IPS DF 6.9 (cell line): ENCODE results near the gene RNF112.

Source experiments
- DNase-seq: peaks from one replicate; pipeline ENCODE4 v3.0.0-alpha.2; 2013; ENCODE audit warnings: low read depth, low spot score
- H3K27ac ChIP-seq: one replicate; pipeline ENCODE4 v1.5.1; 2013; ENCODE audit warnings: low read length, control low read depth
- H3K27me3 ChIP-seq: 2 replicates; pipeline ENCODE4 v1.6.1; 2013; ENCODE audit warnings: mild to moderate bottlenecking, low read length; ENCODE audit not compliant: control insufficient read depth, insufficient read depth
- H3K36me3 ChIP-seq: 2 replicates; pipeline ENCODE4 v1.6.1; 2013; ENCODE audit warnings: low read length; ENCODE audit not compliant: control insufficient read depth, insufficient read depth
- H3K4me1 ChIP-seq: 2 replicates; pipeline ENCODE4 v1.6.1; 2013; ENCODE audit warnings: low read length; ENCODE audit not compliant: control insufficient read depth, insufficient read depth
- H3K4me3 ChIP-seq: 2 replicates; pipeline ENCODE4 v1.5.1; 2013; ENCODE audit warnings: mild to moderate bottlenecking, low read length
- H3K9me3 ChIP-seq: 2 replicates; pipeline ENCODE4 v1.6.1; 2013; ENCODE audit warnings: low read length, inconsistent platforms; ENCODE audit not compliant: control insufficient read depth, insufficient read depth
- WGBS: extraction: QIAGEN DNeasy Blood & Tissue Kit; methylation state at CpG from one replicate; pipeline ENCODE4 v1.1.7; 2013; ENCODE audit warnings: mixed read lengths, missing lambda C conversion rate; ENCODE audit not compliant: insufficient read length, insufficient coverage; 5-methylcytosine and 5-hydroxymethylcytosine counted together

RNF112 gene, protein sequence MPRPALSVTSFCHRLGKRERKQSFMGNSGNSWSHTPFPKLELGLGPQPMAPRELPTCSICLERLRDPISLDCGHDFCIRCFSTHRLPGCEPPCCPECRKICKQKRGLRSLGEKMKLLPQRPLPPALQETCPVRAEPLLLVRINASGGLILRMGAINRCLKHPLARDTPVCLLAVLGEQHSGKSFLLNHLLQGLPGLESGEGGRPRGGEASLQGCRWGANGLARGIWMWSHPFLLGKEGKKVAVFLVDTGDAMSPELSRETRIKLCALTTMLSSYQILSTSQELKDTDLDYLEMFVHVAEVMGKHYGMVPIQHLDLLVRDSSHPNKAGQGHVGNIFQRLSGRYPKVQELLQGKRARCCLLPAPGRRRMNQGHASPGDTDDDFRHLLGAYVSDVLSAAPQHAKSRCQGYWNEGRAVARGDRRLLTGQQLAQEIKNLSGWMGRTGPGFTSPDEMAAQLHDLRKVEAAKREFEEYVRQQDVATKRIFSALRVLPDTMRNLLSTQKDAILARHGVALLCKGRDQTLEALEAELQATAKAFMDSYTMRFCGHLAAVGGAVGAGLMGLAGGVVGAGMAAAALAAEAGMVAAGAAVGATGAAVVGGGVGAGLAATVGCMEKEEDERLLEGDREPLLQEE

DNA sequence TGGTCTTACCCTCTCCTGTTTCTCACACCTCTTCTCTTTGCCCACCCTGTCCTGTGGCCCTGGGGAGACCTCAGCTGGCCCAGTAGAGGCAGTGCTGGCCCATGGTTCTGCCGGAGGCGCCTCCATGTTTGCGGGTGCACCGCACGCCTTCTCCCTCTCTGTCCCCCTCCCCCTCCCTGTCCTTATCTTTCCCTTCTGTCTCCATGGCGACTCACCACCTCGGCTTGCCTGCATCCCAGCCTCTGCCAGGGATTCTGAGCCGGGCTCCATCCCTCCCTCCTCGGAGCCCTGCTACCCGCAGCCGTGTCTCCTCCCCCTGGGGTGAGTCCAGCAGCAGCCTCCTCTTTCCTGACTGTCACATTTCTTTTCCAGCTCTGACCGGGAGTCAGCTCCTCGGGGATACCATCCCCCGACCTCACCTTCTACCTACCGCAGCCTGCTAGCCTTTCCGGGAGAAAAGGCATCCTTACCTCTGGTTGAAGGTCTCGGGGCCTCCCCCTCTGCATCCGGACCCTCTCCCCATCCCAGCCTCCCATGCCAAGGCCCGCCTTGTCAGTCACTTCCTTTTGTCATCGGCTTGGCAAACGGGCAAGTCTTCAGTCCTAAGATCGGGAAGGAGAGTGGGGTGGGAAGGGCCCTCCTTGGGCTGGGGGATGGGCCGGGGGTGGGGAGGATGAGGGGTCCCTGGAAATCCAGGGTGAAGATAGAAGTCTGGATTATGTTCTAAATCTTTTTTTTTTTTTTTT is at the start of gene RNF112:
Gene RNF112, plus strand, starts transcription at position 358 of the 746 bp plus-strand sequence. Its CDS starts 177 bp downstream, at position 535.
- Histone ChIP-seq H3K36me3 (no peaks in the 10 kb centered on the region), H3K4me1 (peaks cover 1% of the 10 kb centered on the region; the same call in 1 of the 2 replicates), H3K27me3 (no peaks in the 10 kb centered on the region), H3K9me3 (no peaks in the 10 kb centered on the region), H3K4me3 (no peak within 1 kb of the TSS), H3K27ac (no peak within 1 kb of the TSS)
- WGBS, result no CpG with 5 or more reads among the region's 23 CpGs
- DNase-seq, result no peak

DNA sequence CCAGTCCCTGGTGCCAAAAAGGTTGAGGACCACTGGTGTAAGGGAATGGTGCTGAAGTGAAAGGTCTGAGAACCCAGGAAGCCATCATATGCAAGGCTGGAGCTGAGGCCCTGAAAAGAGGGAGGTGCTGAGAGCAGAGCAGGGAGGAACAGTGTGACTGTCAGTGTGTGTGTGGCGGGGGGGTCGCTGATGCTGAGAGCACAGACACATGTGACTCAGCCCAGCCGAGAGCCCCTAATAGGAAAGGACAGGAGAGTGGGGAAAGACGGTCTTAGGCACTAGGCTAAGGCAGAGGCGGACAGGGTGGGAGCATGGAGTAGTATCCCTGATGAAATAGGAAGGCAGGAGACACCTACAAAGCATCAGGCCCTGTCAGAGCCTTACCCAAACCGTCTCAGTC is 49.7 kb upstream of the RNF112 start:
- Histone ChIP-seq H3K27me3 (no peaks in the 10 kb centered on the region), H3K36me3 (no peaks in the 10 kb centered on the region), H3K9me3 (no peaks in the 10 kb centered on the region), H3K4me1 (no peaks in the 10 kb centered on the region), H3K4me3 (no peak overlapping the region), H3K27ac (no peak overlapping the region)
- DNase-seq, result no peak
- no CpG with 5 or more reads among the region's 6 CpGs for WGBS

DNA sequence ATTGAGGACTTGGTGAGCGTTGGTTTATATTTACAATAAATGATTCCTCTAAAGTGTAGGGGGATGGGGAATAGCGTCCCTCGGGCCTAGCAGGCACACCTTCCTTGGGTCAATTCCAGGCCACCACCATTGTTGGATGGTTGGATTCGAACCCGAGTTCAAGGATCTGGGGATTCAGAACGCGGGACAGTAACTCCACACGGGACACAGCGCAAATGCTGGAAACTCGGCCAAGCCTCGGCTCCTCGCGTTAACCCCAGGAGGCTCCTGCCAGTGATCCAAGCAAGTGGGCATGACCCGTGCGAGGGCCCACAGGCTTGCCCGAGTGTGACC is 49.1 kb upstream of the RNF112 start:
- no peak overlapping the region for H3K27ac ChIP-seq
- peak overlapping the region; percentile 71; the same call in 1 of the 2 replicates for H3K4me3 ChIP-seq
- H3K36me3 ChIP-seq, result no peaks in the 10 kb centered on the region
- WGBS, result no CpG with 5 or more reads among the region's 16 CpGs
- no peaks in the 10 kb centered on the region for H3K4me1 ChIP-seq
- DNase-seq, result no peak
- no peaks in the 10 kb centered on the region for H3K27me3 ChIP-seq
- H3K9me3 ChIP-seq, result no peaks in the 10 kb centered on the region

DNA sequence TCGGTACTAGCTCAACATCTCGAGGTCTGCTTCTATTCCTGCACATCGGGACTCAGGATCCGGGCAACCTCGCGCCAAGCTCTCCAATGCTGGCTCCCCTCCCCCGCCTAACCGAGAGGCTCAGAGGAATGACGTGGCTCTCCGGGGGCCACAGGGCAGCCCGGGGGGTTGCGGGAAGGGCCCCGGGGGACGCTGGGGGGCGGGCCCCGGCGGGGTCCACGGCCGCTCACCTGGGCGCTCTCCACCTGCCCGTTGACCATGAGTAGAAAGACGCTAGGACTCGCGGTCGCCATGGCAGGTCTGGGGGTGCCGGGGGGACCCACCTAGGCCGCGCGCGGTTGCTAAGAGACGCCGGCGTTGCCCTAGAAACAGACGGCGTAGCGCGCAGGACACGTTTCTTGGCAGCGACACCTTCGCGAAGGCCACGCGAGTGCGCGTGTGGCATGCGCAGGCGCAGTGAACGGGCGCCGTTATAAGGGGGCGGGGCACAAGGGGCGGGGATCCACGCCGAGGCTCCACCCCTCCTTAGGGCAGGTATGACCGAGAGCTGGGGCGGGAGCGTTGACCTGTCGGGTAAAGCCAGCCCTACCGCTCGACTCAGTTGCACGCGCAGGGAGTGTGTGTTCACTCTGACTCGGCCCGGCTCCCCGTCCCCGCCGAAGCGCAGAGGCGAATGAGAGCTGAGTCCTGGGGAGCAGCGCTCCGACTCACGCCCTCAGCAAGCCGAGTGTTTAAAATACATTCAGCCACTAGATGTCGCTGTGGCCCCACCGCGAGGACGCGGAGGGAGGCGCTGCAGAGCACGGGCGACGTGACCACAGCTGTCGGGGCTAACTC is 48.5 kb upstream of the RNF112 start, which contains the start of gene B9D1:
Gene B9D1, minus strand, starts transcription at position 447 of the 837 bp plus-strand sequence. Its CDS starts 154 bp downstream, at position 293.
- Histone ChIP-seq H3K27ac (no peak within 1 kb of the TSS), H3K9me3 (no peaks in the 10 kb centered on the region), H3K4me1 (no peaks in the 10 kb centered on the region), H3K27me3 (no peaks in the 10 kb centered on the region), H3K4me3 (peak within 1 kb of the TSS; percentile 71; the same call in 1 of the 2 replicates), H3K36me3 (no peaks in the 10 kb centered on the region)
- WGBS, result no CpG with 5 or more reads among the region's 83 CpGs
- DNase-seq, result peak; percentile 80

DNA sequence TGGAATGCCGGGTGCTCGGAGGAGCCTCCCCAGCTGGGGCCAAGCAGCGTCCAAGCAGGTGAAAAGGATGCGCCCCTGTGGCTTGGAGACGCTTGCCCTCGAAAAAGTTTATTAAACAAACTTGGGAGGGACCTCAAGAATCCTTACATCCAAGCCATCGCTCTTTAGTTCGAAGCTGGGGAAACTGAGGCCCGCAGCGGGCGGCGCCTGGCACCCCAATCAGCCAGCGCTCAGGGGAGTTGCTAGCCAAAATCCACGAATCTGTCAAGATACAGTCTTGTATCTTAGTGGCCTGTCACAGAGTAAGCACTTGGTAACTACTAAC is 48.0 kb upstream of the RNF112 start:
- Histone ChIP-seq H3K27me3 (no peaks in the 10 kb centered on the region), H3K27ac (no peak overlapping the region), H3K4me3 (peak overlapping the region; percentile 71; the same call in 1 of the 2 replicates), H3K4me1 (no peaks in the 10 kb centered on the region), H3K36me3 (no peaks in the 10 kb centered on the region), H3K9me3 (no peaks in the 10 kb centered on the region)
- WGBS, result no CpG with 5 or more reads among the region's 14 CpGs
- DNase-seq, result no peak

DNA sequence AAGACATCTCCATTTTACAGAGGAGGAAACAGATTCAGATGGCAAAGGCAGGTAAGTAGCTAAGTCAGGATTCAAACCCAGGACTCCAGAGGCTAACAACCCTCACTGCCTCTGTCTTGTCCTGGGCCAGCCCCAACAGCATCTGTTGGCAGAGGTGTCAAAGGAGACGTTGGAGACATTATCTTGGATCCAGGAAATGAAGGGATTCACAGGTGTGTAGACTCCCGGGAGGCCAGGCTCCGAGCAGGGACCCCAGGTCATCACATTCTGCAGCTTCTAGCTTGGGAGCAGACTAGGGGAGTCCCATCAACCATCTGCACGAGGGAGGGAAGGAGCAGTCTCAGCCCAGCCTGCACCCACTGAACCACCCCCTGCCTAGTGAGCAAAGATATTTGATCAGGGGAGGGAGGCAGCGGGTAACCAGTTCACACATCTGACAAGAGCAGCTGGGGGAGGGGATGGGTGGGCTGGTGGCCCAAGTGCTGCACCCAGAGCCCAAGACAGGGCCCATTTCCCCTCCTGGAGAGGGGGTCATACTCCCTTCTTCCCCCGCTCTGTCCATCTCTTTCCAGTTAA is 47.5 kb upstream of the RNF112 start:
- Histone ChIP-seq H3K27ac (no peak overlapping the region), H3K9me3 (no peaks in the 10 kb centered on the region), H3K27me3 (no peaks in the 10 kb centered on the region), H3K36me3 (no peaks in the 10 kb centered on the region), H3K4me3 (no peak overlapping the region), H3K4me1 (no peaks in the 10 kb centered on the region)
- no CpG with 5 or more reads among the region's 6 CpGs for WGBS
- no peak for DNase-seq

DNA sequence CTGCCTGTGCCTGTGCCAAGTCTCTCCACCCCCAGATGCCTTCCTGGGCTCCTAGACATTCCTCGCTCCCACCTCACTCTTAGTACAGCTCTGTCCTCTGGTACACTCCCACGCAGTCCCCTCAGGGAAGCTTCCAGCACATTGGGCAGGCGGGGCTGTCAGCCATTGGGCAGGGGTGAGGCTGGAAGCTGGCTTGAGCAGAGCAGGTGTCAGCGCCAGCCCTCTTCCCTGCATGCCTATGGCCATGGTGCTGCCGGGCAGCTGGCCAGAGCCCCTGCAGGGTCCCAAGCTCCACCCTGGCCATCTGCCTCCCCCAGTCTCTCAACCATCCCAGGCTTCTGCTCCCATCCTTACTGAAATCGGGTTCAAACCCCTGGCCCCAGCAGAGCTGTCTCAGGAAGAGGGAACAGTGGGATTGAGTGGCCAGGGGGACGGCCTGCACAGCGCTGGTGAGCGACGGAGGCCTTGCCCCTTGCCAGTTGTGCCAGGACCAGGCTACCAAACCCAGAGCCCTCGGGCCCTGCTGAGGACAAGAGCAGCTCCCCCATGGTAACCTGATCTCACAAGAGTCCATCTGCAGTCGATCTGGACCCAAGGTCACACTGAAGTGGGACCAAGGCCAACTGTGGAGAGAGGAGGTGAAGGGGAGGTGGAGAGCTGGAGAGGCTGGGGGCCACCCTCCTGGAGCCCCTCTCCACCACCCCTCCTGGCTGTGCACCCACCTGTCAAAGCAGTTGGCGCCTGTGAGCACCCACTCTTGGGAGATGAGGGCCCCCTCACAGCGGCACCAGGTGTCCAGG is 46.1 kb upstream of the RNF112 start:
- no peak for DNase-seq
- H3K9me3 ChIP-seq, result no peaks in the 10 kb centered on the region
- whole genome bisulfite sequencing, result no CpG with 5 or more reads among the region's 14 CpGs
- no peak overlapping the region for H3K4me3 ChIP-seq
- no peaks in the 10 kb centered on the region for H3K27me3 ChIP-seq
- no peaks in the 10 kb centered on the region for H3K4me1 ChIP-seq
- H3K36me3 ChIP-seq, result no peaks in the 10 kb centered on the region
- no peak overlapping the region for H3K27ac ChIP-seq

DNA sequence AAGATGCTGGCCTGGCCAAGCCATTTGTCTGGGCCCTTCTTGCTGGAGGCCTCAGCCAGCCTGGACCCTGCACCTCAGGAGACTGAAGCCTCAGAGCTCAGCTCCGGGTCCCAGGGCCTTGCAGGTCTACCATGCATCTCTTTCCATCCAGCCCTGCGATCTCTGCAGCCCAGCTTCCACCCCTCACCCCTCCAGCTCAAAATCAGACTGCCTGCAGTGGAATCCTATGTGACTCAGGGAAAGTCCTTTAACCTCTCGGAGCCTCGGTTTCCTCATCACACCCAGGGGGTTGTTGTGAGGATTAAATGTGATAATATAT is 45.6 kb upstream of the RNF112 start:
- no peaks in the 10 kb centered on the region for H3K27me3 ChIP-seq
- no peak overlapping the region for H3K4me3 ChIP-seq
- no peak overlapping the region for H3K27ac ChIP-seq
- no peaks in the 10 kb centered on the region for H3K9me3 ChIP-seq
- no peaks in the 10 kb centered on the region for H3K36me3 ChIP-seq
- DNase-seq, result no peak
- no CpG with 5 or more reads among the region's 4 CpGs for whole genome bisulfite sequencing
- H3K4me1 ChIP-seq, result no peaks in the 10 kb centered on the region

DNA sequence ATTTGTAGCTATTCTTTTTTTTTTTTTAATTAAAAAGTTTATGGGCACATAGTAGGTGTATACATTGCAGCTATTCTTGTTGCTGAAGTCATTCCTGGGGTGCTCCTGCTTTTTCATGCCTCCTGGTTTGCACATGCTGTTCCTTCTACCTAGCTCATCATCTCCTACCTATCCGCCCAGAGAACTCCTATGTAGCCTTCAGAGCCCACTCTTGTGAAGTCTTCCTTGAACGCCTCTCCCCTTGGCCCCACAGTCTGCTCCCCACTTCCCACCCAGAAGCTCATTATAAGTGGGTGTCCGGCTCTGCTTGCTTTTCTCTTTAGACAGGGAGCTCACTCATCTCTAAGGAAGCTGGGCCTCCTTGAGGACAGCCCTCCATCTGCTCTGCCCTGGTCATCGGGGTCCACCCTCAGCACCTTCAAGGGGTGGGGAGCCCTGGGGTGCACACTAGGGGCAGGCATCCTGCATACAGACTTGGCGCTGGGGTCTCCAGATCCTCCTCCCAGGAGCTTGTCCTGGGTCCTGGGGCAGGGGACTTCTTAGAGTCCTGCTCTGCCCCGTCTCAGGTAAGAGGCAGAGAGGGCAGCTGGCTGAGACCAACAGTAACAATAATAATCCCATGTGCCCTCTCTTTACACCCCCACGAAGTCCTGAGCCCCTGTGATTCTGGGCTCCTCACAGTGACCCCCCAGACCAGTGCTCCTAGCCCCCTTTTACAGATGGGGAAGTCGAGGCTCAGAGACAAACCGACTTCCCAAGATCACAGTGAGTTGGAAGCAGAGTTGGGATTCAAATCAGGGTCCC is 45.0 kb upstream of the RNF112 start:
- no peak overlapping the region for H3K27ac ChIP-seq
- DNase-seq, result no peak
- H3K9me3 ChIP-seq, result no peaks in the 10 kb centered on the region
- H3K4me3 ChIP-seq, result no peak overlapping the region
- H3K4me1 ChIP-seq, result no peaks in the 10 kb centered on the region
- no peaks in the 10 kb centered on the region for H3K36me3 ChIP-seq
- H3K27me3 ChIP-seq, result no peaks in the 10 kb centered on the region
- WGBS, result no CpG with 5 or more reads among the region's 9 CpGs
